Erythroblast (primary cell): Measurements from ENCODE around the gene AP5Z1.

Experiments
- GATA1 ChIP-seq: IDR thresholded peaks from 2 replicates; pipeline ENCODE4 v1.6.1; 2011; ENCODE audit warnings: low read depth, mild to moderate bottlenecking, control low read depth, low read length, moderate library complexity
- POLR2A ChIP-seq: IDR thresholded peaks from 2 replicates; pipeline ENCODE4 v1.6.1; 2011; ENCODE audit warnings: mild to moderate bottlenecking, low read length

- TF ChIP-seq POLR2A (no peak), GATA1 (no peak)
Observed at GRCh38 chr7:4832711-4833110, 57.3 kb downstream of the AP5Z1 start.
